Lung microvascular endothelial cell (primary cell): ENCODE results near the gene CHIA. TPM values are rescaled to one million over a fixed set of nuclear protein-coding genes. Genes with fewer than 3 reads are reported as not detected.

Experiments used
- DNase-seq, 2 donors: peaks; one replicate each; pipeline versions ENCODE4 v3.0.0 to v3.0.0-alpha.2; 2010; ENCODE audit warnings: low read depth in 2 of 2
- total RNA-seq: library from RNA; depleted of rRNA; stranded (reverse); fragments of >200 nt; gene quantifications from 2 replicates; pipeline ENCODE4 v1.2.1, GENCODE V29; 2014

Gene CHIA
- total RNA-seq = not detected in 2 replicates

DNA sequence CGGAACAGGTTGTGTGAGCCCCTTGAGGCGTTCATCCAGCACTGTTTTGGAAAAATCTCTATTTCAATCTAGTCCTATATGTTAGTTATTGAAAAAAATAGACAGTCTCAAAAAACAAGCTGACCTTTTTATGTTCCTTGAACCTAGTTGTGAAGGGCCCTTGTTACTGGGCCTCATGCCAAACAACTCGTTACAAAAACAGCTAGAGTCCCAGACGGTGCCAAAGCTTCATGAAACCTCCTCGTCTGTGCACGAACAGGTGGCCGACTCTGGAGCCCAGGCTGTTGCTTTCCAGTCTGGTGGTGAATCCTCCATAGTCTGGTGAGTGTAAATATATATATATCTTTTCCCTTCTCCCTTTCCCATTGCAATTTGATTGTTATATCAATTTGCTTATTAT lies at the start of gene CHIA:
CHIA (plus strand) TSS at position 222 of the 400 bp plus-strand sequence. CDS start 19,617 bp downstream, outside the sequence.
- DNase-seq = no peak

DNA sequence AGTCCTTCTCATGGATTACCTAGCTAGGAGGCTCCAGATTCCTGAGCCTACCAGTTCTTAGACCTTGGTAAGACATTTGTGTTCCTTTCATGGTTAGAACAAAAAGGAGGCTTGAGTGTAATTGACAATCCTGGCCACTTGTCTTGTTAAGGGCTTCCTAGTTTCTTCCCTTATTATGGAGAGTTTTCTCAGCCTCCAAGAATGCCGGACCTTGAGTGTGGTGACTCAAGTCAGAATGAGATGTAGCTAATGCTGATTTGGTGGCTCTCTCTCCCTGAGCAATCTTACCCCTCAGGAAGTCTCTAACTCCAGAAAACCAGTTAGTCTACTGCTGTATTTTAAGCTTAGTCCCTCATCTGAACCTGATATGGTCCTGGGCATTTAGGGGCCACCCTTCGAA lies 48.9 kb upstream of the CHIA start:
- DNase-seq = no peak

DNA sequence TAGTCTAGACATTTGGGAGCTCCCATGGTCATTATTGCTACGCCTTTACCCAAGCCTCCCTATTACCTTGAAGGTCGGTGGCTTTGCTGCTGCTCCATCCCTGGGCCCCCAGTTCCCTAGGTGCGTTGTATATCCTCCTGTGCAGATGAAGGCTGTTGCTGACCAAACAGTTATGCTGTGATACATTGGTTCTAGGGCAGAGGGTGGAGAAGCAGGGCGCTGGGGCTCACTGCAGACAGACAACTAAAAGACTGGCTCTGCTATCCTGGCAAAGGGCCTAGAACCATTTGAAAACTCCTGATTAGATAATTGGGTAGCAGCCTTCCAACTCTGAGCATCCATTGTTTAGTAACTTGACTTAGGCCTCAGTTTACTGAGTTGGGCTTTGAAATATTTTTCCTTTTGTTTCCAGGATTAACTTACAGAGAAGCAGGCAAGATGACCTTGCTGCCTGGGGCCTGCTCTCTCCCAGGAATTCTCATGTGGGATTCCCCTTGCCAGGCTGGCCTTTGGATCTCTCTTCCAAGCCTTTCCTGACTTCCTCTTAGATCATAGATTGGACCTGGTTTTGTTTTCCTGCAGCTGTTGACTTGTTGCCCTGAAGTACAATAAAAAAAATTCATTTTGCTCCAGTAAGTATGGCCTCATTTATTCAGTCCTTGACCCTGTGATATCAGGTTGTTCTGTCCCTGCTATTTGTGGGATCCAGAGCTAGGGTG lies 47.7 kb upstream of the CHIA start:
- DNase-seq = peak; percentile 4 to 29

DNA sequence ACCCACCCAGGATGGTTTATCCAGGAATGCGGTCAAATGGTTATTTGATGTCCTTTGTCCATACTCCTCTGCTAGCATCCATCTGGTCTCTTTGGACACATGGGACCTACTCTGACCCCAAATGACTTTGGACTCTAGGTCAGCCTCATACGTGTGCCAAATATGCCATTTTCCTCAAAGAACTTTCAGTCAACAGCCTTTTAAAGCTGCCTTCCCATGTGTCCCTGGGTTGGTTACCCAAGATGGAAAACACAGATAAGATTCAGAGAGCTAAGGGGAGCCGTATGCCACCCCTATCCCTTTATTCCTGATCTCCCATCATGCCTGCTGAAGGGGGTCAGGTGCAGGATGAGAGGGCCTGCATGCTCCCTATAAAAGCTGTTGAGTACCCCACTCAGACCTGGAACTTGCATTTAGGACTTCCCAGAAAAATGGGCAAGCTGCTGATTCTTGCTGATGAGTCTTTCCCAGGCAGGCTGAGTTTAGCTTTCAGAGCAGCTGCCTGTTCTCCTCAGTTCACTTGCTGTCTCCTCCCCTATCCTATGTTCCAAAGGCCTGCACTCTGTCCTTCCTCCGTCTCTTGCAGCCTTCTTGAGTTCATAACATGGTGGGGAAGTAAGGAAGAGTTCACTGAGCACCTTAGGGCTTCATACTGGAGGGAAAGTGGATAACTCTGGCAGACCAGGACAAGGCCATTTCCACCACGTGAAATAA lies 43.4 kb upstream of the CHIA start:
- DNase-seq = no peak

DNA sequence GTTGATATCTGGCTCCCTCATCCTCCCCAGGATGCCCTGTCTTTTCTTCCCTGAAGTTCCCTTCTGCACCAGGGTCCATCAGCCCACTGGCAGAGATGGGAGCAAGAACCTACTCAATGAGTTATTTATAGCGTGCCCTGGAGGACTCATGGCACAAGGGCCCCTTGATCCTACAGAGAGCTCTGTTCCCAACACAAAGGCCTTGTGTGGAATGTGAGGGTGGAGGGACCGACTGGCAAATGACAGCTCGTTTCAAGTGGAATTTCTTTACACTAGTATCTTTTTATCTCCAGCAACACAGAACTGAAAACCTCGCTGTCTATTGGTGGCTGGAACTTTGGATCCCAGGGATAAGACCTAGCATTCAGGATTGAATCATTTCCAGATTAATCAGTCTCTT lies 40.7 kb upstream of the CHIA start:
- no peak for DNase-seq

DNA sequence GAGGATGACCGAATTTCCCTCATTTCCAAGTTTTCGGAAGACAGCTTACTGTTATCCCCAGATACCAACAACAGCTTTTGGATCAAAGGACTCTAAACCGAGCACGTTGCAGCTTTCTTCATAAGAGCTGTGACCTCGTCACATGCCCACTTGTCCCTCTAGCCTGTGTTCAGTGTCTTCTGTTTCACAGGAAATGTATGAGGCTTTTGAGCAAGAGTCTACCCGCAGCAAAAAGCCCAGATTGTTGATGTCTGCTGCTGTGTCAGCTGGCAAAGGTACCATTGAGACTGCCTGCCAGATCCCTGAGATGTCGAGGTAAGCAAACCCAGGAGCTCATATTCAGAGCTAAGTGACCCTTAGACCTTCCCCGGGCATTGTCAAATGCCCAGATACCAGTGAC lies 39.1 kb upstream of the CHIA start:
- no peak for DNase-seq

DNA sequence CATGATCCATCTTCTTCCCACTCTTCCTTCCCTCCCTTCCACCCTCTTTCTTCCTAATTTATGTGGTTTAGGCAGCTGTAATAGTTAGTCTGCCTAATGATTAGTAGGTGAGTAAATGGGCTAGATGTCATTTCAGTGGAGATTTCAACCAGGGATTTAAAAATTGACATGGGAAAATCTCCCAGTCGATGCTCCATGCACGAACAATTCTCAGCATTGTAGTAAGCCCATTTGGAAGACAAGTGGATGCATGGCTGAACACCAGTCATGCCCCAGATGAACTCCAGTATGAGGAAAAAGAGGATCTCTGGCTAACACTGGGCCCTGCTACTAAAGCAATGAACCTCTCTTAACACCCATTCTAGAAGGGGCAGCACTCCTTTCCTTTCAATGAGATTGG lies 37.9 kb upstream of the CHIA start:
- DNase-seq = no peak

DNA sequence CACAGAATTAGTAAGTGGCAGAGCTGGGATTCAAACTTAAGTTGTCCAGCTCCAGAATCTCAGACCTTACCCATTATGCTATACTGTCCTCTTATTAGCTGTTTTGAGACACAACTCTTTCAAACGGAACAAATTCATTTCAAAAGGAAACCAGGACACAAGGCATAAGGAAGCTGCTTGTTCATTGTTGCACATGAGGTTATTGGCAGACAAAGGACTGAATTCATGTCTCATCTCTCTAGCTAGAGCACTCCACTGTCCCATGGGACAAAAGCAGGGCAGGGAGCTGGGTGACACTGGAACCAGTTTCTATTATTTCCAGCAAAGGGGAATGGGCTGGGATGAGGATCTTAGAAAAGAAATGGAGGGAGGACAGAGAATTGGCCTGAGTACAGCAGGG lies 36.8 kb upstream of the CHIA start:
- DNase-seq = no peak

DNA sequence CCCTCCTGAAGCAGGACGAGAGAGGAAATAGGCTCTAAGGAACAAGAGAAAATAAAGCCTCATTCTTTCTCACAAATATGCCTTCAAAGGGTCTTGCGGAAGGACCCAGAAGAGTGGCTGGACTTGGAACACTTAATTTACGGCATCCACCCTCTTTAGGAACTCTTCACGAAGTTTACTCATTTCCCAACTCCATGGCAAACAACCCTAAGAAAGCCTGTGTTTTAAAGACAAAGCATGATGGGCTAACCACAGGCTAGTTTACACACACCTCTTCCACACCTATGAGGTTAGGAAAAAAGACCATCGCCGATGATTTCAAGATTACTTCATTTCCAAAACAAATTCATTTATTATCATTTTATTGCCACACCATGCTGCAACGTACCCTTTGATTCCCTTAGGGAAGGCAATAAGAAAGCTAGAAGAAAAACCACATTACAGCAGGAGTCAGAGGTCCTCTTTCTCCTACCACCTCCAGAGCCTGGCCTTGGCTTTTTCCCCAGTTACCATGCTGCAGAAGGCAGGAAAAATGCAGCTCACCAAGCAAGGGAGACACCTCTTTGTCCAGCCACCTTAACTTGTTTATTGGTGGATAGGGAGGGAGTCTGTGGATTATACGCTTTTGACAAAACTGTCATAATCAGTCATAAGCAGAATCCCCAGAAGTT lies 33.5 kb upstream of the CHIA start:
- DNase-seq = no peak

DNA sequence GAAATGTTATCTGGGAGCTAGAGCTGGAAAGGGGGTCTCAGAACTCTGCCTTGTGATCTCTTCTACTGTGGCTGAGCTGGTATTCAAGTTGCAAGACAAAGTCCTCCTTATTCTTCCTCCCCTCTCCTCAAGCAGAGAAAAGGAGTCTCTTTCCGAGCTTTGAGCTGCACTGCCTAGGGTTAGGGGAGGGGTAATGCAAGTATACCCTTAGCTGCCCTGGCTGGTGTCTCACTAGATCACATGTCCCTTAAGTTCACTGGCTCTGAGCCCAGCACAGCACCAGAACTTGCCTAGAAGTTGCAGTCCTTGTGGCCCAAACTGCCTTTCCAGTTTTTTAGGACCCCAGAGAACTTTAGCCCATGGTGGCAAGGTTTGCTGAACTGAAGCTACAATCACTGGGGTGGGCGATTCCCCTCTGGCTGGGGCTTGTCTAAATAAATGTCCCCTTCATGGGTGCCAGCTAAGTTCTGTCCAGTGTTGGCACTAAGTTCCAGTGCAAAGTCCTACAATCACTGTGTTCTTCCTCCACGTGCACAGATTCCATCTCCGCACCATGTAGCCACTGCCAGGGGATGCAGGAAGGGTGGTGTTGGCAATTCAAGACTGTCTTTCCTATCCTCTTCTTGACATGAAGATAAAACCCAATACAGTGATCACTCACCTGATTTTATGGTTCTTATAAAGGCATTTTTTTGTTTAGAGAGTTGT lies 22.7 kb upstream of the CHIA start:
- no peak for DNase-seq

DNA sequence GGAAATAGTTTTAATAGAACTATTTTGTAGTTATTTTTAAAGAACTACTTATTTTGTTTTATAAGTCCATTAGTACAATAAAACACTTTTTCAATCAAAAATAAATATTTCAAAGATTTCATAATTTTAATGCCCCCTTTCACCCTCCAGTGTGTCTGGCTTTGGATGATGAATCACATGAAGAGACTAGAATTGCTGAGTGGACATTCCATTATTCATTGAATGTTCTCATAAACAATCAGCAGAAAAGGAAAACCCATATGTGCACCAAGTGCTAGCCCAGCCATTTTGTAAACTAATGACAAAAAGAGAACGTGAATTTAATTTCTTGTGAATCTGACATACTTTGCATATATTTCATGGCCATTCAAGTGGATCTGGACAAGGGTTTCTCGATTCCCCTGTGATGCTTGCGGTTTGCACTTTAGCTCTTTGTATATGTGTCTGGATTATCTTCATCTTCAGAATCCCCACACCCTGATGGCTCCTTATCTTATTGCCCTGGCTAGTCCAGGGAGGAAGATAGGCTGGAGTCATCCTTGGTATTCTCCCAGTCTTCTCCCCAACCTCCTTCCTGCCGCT lies 20.7 kb upstream of the CHIA start:
- DNase-seq = no peak

DNA sequence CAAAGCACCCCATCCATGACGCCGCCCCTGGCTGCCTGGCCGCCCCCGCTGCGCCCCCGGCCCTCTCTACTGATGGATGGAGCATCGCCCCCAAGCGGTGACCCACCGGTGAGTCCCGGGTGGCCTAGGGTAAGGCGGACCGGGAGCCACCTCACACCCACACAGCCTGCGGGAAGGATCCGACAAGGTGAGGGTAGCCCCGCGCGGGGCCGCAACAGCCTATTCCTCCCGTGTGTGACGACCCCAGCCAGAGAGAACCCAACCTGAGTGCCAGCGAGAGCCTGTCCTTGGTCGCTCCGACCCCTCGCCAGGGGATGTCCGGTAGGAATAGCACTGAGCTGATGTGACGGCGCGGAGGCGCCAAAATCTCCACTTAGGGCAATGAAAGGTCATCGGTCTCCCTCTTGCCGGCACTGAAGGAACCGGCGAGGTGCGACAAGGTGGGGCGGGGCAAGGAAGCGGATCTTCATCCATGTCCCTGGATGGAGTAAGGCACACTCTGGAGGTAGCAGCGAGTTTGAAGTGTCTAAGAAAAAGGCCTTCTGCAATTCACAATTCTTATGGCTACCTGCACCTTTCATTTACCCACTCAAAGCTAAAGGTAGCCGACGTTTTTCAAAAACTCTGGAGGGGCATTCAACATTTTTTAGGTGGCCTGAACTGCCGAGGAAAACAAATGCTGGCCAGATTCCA lies 19.7 kb upstream of the CHIA start:
- no peak for DNase-seq

DNA sequence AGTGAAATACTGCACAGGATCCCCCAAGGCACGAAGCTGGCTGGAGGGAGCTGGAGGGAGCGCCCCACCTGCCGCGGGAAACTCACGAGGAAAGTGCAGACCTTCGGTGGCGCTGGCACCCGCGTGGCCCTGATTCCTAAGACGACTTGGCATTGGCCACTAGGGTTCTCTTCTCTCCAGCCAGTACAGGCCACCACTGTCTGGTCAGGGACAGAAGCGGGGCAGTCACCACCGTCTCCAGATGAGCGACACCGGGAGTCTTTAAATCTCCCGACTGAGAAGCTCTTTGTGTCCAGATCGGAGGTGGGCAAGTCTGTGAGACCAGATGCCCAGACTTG lies 19.2 kb upstream of the CHIA start:
- DNase-seq = no peak

DNA sequence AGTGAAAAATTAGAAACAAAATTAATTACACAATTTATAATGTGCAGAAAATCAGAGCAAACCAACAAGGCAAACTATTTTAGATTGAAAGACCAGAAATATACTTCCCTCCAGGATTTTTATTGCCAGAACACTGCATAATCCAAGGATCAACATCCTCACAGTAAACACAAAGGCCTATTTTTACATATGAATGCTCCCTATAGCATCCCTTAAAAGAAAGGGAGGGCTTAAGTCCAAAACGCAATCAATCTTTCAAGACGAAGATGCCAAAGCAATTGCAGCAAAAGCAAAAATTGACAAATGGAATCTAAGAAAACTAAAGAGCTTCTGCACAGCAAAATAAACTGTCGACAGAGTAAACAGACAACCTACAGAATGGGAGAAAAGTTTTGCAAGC lies 18.6 kb upstream of the CHIA start:
- no peak for DNase-seq

DNA sequence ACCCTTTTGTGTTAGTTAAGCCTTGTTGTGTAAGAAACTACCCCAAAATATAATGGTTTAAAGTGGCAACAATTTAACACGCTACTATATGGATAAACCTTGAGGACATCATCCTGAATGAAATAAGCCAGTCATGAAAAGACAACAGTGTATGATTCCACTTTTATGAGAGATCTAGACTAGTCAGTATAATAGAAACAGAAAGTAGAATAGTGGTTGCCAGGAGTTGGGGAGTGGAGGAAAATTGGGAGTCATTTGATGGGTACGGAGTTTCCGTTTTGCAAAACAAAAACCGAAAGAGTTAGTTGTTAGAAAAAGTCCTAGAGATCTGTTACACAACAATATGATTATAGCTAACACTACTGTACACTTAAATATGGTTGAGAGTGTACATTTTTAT lies 16.0 kb upstream of the CHIA start:
- peak in 1 of 2 donors; percentile 6 for DNase-seq

DNA sequence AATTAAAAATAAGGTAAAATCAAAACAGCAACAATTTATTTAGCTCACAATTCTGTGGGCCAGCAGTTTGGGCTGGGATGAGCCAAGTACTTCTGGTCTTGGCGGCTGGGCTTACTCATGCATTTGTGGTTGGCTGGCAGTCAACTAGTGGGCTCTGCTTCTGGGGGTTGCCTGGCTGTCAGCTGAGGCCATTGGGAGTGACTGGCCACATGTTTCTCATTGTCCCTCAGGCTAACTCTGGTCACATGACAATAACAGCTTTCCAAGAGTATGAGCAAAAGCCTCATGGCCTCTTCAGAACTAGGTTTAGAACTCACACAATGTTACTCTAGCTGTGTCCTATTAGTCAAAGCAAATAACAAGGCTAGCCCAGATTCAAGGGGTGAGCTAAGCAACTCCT lies 15.6 kb upstream of the CHIA start:
- DNase-seq = peak in 1 of 2 donors; percentile 12

DNA sequence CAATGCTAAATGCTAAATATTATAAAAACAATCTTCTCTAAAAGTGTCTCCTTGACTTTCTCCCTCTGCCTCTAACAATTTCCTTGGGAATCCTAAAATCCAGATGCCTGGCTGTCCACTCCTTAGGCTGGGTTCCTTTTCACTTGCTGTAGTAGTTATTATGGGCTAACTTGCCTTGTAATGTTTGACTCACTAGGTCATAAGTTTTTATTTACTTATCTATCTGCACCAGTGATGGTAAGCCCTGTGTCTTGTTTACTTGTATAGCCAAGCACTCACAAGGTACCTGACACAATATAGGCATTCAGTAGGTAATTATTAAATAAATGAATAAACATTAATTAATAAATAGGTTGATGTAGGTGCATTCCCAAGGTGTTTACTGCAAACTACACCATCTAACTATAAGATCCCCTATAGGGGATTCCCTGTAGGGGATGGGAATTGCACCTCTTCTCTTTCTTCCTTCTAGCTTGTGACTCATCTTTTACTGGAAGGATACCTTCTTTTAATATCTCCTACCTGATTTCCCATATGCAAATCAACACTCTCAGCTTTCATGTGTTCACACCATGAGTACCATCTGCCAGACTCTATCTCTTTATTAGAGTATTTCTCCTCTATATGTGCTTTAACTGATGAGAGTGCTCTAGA lies 14.7 kb upstream of the CHIA start:
- no peak for DNase-seq

DNA sequence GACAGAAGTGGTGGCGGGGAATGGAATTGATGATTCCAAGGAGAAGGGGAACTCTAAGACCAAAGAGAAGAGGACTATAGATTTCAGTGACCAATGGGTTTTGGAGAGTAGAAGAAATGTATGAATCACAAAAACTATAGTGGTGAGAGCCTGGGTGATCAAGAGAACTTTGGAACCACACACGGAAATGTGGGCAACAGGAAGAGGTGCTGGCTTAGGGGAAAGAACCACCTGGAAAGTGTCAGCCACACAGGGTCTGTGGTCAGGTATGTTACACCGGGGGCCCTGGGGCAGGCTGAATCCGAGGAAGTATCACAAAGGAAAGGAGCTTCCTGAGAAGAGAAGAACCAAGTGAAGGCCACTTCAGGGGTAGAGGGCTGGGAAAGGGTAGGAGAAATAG lies 11.5 kb upstream of the CHIA start:
- DNase-seq = no peak

DNA sequence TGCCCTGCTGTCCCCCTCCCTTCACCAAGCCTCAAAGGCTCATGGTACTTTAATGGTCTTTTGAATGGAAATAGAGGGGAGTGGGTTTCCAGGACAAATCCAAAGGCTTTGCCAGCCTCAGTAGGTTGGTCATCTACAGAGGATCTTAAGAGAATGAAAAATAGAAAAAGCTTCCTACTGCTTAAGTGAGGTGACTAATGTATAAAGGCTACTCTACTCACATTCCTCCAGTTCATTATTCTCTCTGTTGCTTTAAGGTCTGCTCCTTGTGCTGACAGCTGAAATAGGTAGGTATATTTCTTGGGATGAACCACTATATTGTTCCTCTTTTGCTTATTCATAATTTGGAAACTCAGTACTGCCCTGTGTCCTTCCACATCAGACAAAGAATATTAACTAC lies 10.4 kb upstream of the CHIA start:
- DNase-seq = no peak

DNA sequence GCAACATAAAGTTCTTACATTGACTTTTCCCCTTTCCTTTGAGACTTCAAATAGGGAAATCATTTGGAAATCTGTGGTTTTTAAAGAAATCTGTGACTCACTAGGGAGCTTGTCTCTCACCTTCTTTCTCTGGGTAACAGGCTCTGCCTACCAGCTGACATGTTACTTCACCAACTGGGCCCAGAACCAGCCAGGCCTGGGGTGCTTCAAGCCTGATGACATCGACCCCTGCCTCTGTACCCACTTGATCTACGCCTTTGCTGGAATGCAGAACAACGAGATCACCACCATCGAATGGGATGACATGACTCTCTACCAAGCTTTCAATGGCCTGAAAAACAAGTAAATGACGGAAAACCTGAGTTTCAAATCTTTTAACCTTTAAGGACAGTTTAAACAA lies 9.2 kb upstream of the CHIA start:
- DNase-seq = no peak

DNA sequence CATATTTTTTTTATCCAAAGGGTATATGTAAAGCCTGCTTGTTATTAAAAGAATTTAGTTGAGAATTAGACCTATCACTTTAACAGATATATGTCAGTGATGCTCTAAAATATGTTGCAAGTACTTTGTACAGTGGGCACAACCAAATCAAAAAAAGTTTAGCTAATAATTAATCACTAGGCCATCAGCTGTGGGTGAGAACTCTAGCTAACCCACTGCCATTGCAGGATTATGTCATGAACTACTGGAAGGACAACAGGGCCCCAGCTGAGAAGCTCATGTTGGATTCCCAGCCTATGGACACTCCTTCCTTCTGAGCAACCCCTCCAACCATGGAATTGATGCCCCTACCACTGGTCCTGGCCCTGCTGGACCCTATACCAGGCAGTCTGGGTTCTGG lies 6.8 kb upstream of the CHIA start:
- no peak for DNase-seq
